Activated CD8-positive, alpha-beta memory T cell treated with anti-CD3 and anti-CD28 coated beads, Interleukin-2, amount 50 U/mL, for 1 hour (primary cell): ENCODE measurements around the gene FITM2.
"Not testable (repeated sequence)": the region's sequence is repeated elsewhere in the genome, so short reads cannot be mapped to it uniquely, and the experiment has no call there.

Experiments used
- DNase-seq: peaks from one replicate; pipeline ENCODE4 v3.0.0-alpha.2; 2020; ENCODE audit errors: extremely low read depth

FITM2 gene

GRCh38 chr20:44334306-44334705, 23.3 kb upstream of the FITM2 start:
- no peak for DNase-seq

GRCh38 chr20:44331201-44331600, 20.2 kb upstream of the FITM2 start:
- DNase-seq, result no peak

DNA sequence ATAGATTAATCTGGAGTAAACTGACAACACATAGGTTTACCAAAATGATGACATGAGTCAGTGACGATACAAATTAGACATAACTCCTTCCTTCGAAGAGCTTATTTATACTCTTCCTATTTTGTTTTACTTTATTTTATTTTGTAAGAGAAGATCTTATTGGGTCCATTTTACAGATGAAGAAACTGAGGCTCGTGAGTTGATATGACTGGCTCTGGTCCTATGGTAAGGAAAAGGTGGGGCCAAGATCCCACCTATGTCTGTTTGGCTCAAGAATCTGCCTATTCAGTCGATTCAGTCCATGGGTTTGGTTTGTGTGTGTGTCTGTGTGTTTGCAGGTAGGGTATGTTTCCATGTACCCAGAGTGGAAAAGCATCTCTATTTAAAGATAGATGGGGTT, 17.4 kb upstream of the FITM2 start:
- no peak for DNase-seq

- DNase-seq, result not testable (repeated sequence)
Observed at GRCh38 chr20:44327748-44328147, 16.7 kb upstream of the FITM2 start.

- DNase-seq, result no peak
Observed at GRCh38 chr20:44326391-44327159, 15.6 kb upstream of the FITM2 start.

DNA sequence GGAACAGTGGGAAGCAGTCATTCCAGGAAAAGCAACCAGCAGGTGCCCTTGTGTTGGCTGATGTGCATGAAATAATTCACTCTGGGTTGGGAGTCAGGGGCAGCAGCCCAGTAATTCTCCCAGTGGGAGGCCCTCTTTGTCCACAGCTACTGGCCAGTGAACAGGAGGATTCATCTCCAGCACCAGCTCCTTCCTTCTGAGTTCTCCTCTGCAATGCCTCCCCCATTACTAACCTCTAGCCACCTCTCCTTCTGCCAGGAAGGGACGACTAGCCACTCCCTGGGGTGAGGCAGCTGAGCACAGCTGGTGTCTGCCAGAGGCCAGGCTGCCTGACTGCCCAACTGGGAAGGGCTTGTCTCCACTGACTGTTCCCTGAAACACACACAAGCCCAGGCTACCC, 13.3 kb upstream of the FITM2 start:
- no peak for DNase-seq

- DNase-seq, result no peak
Observed at GRCh38 chr20:44319839-44320422, 8.9 kb upstream of the FITM2 start.

DNA sequence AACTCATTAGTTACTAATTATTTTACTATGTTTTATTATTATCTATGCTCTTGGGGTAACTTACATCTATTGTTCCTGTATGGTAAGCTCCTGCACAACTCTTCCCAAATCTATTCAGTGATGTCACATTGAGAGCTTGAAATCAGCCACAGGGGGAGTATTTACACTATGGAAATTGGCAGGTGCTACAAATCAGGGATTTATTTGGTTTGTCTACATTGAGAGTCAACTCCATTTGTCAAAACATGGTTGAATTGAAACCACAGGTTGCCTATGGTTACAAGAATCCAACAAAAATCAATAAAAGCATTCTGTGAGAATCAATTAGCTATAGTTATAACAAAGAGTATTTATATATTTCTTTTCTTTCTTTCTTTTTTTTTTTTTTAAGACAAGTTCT, 3.9 kb upstream of the FITM2 start:
- no peak for DNase-seq

- no peak for DNase-seq
Observed at GRCh38 chr20:44309763-44310663, 989 bp downstream of the FITM2 start.

GRCh38 chr20:44306927-44307326, 4.1 kb downstream of the FITM2 start:
- DNase-seq, result no peak

DNA sequence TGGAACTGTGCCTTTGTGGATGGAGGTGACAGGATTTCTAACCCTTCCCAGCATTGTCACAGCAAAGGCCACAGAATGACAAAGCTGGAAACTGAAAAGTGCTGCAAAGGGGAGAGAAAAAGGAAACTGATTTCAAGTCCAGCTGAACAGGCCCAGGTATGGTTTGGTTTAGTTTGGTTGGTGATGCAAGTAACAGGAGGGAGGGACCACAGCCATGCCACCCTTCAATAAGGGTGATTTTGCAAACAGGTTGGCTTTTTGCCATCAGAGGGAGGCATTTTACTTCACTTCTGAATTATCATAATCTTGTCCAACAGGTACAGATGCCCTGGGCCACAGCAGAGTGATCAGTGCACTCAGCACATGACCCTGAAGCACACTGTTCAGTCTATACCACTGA, 6.6 kb downstream of the FITM2 start:
- DNase-seq, result no peak

DNA sequence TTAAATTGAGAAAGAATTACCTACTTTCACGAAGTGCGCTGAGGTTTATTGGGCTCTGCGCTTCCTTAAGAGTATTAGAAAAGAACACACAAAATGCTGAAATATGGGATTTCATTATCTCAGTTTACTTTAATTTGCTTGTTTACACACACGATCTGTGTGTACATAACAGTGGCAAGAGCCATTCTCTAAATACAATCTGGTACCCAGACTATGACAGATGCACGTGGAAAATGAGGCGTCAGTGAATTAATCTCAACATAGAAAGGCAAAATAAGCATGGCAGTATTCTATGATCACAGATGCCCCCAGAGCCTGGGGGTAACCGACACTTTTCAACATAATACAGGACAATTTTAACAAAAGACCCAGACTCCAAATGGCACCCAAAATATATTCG, 8.3 kb downstream of the FITM2 start:
- DNase-seq, result no peak

- DNase-seq, result no peak
Observed at GRCh38 chr20:44302026-44302669, 8.9 kb downstream of the FITM2 start.

DNA sequence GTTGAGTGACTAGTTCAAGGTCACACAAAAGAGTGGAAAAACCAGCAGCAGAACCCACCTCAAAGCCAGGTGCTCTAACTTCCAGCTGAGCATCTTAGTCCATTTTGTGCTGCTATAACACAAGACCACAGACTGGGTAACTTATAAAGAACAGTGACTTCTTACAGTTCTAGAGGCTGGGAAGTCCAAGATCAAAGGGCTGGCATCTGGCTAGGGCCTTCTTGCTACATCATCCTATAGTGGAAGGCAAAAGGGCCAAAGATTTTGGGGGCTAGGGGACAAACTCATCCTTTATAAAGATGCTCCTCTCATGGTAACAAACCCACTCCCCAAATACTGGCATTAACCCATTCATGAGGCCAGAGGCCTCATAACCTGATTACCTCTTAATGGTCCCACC, 9.7 kb downstream of the FITM2 start:
- DNase-seq, result no peak

DNA sequence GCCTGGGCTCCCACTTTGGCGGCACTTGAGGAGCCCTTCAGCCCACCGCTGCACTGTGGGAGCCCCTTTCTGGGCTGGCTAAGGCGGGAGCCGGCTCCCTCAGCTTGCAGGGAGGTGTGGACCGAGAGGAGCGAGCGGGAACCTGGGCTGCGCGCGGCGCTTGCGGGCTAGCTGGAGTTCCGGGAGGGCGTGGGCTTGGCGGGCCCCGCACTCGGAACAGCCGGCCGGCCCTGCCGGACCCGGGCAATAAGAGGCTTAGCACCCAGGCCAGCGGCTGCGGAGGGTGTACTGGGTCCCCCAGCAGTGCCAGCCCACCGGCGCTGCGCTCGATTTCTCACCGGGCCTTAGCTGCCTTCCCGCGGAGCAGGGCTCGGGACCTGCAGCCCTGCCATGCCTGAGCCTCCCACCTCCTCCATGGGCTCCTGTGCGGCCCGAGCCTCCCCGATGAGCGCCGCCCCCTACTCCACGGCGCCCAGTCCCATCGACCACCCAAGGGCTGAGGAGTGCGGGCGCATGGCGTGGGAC, 11.9 kb downstream of the FITM2 start:
- not testable (repeated sequence) for DNase-seq

DNA sequence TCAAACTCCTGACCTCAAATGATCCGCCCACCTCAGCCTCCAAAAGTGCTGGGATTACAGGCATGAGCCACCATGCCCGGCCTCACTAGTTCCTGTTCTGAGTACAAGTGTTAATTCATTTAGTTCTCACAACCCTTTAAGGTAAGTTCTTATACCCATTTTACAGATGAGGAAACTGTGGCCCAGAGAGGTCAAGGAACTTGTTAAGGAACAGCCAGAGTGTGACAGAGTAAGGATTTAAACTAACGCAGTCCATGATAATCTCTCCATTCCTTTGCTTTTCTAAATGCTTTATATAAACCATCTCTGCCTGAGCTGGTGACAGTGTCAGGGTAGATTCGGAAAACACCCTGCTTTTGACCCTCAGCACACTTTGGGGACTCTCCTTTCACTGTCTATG, 13.3 kb downstream of the FITM2 start:
- no peak for DNase-seq

- no peak for DNase-seq
Observed at GRCh38 chr20:44296011-44296410, 15.0 kb downstream of the FITM2 start.

DNA sequence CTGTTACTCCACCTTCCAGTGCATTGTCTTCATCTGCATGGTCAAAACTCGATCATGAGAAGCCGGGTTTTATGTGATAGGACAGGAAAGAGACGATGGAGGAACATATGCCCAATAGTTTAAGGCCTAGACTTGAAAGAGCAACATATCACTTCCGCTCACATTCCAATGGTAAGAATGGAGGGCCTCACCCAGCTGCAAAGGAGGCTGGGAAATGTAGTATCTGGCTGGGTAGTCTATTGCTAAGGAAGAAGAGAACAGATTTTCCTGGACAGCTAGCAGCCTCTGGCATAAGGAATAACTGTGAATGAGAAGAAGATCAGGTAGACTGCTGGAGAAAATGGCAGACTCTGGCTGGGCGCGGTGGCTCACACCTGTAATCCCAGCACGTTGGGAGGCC, 19.2 kb downstream of the FITM2 start:
- DNase-seq, result no peak

- no peak for DNase-seq
Observed at GRCh38 chr20:44288252-44288651, 22.8 kb downstream of the FITM2 start.

DNA sequence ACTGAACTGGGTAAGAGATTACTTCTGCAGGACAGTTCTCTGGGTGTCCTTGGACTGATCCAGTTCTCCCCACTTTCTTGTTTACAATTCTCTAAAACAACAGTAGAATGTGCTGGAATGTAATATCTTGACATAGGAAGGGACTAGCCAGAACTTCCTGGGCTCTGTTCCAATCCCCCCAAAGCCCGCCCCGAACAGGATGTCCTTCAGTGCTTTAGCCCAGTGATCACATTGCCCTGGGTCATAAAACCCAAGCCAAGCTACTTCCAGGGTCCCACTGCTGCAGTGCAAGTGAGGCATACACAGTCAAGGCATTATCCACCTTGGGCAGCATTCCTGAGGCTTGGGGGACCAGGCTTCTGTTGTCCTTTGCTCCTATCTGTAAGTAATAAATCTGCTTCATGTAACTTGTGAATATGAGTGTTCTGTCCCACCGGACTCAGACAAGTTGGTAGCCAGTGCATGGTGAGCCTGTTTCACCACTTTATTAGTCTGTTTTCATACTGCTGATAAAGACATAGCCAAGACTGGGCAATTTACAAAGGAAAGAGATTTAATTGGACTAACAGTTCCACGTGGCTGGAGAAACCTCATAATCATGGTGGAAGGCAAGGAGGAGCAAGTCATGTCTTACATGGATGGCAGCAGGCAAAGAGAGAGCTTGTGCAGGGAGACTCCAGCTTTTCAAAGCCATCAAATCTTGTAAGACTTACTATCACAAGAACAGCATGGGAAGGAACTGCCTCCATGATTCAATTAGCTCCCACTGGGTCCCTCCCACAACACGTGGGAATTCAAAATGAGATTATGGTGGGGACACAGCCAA, 23.5 kb downstream of the FITM2 start:
- DNase-seq, result no peak

GRCh38 chr20:44284032-44284431, 27.0 kb downstream of the FITM2 start:
- no peak for DNase-seq
